HG02571 (cell line): ENCODE results near the gene TAOK1.

Experiments used
- ATAC-seq: cut with Tn5 transposase; IDR thresholded peaks from one replicate; pipeline ENCODE4 v1.9.1; 2021; ENCODE audit warnings: mild to moderate bottlenecking, moderate library complexity; ENCODE audit not compliant: unreplicated experiment

Gene TAOK1

GRCh38 chr17:29592850-29593551 lies 202.8 kb downstream of the TAOK1 start, which contains the start of gene ANKRD13B:
ANKRD13B (plus strand) TSS chr17:29593132; CDS start chr17:29593622, 490 bp downstream.
- no peak for ATAC-seq

- no peak for ATAC-seq
These were observed 203.7 kb downstream of the TAOK1 start for GRCh38 chr17:29593591-29594518.

- no peak for ATAC-seq
These were observed 204.4 kb downstream of the TAOK1 start for GRCh38 chr17:29594519-29595090.

DNA sequence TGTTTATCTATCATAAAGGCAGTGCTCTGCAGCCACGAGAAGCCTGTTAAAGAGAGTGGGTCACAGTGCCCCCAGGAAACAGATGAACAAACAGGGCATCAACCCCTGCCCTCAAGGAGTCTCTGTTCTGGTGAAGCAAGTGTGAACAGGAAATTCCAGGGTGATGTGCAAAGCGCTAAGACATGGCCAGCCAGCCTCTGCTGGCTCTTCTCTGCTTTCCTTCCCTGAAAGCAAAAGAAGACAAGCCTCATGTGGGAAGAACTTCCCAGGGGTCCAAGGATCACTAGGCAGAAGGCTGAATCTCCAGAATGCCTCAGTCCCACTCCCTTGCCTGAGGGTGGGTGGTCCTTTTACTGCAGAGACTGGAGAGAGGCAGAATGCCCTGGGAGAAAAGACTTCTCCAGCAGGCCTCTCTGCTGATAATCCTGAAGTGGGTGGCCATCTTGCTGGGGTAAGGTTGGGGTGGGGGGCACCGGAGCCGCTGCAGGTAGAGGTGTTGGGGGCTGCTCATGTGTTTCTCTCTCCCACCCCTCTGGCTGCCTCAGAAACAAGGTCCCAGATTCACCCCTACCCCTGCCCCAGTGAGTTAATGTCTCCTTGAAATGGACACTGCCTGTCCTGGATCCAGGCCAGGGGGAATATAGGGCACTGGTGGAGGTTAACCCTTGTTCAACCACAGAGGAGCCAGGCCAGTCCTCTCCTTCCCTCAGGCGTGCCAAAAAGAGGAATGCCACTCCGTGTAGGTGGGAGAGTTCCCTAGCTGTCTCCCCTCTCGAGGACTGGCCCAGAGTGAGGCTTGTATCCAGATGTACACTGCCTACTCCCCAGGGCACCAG lies 205.2 kb downstream of the TAOK1 start:
- no peak for ATAC-seq

DNA sequence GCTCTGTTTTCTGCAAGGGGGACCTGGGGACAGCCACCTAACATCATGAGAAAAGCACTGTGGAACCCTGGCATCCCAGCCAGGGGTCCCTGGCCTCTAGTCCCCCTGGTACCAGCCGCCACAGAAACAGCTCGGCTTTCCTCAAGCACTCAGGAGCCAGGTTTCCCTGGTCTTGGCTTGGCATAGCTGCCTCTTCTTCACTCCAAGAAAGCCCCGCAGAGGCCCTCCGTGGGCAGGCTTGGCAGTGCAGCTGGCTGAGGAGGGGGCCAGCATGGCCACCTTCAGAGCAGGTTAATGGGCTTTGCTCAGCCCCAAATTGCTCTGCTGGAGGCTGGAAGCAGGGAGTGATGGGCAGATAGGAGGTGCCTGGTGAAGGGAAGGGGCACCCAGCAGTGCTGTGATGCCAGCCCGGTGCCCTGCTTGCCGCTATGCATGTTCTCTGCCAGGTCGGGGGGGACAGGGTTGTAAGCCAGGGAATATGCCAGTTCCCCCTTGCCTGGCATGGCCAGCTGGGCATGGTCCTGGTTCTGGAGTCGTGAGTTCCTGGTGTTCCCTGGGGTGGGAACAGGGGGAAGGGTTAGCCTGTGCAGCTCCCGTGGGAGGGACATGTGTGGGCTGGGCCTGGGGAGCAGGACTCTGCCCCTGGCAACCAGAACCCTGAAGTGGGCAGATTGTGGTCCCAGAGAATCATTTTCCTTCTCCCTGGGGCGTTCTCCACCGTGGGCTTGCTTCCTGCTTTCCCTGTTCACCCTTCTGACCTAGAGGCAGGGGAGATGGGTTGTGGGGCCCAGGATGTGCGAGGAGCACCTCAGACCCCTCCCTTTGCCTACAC lies 206.0 kb downstream of the TAOK1 start:
- ATAC-seq: no peak

DNA sequence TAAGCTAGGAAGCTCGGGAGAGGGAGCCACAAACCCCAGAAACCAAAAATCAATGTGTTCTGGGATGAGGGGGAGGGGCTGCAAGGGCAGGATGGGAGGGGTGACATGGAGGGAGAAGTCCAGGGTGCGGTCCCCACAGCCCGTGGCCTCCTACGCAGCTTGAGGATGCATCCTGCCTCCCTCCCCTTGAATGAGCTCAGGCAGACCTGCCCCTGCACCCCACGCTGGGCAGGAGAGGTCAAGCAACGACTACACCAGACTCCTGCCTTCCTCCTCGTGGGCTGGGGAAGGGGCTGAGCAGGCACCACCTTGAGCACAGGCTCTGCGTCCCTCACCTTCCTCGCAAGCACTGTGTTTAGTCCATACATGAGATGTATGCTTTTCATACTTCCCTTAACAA lies 206.6 kb downstream of the TAOK1 start:
- no peak for ATAC-seq

DNA sequence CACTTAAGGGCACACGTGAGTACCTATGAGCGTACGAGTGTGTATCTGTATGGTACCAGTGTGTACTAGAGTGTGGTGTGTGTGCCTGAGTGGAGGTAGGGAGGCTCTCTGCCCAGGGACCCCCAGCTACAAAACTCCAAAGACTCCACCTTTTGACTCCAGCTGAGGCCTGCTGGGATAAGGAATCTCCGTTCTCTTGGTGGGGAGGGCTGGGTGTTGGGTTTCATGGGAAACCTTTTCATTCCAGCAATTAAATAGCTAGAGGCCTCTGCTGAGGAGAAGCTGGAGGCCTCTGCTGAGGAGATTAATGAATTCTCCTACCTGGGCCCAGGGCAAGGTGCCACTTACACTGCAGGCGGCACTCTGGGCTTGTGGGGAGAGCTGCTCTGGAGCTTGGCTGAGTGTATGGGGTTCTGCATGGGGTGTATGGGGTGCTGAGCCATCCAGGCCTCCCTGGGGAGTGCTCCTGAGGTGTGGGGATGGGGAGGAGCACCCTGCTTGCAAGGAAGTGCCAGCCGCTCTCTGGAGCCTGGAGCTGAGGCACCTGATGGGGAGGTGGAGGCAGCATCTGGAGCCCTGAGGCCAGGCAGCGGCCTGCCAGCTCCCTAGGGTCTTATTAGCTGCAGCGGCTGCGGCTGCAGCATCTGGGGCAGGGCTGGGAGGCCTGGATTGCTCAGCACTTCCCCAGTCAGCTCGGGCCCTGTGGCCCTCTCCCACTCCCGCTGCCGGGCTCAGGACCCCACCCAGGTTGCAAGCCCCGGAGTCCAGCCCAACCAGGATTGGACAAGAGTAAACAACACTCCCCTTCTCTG lies 207.4 kb downstream of the TAOK1 start:
- no peak for ATAC-seq
